Endothelial cell of umbilical vein (primary cell): Measurements from ENCODE around the gene AK5.
A peak's percentile ranks its signal among the peaks of the same experiment; 100 is the strongest.

Experiments used
- MYC ChIP-seq: IDR thresholded peaks from one replicate; pipeline ENCODE4 v1.6.1; 2011; ENCODE audit warnings: mild to moderate bottlenecking, low read depth, low read length
- POLR2A ChIP-seq: IDR thresholded peaks from 2 replicates; pipeline ENCODE4 v1.6.1; 2012; ENCODE audit warnings: low read depth, mild to moderate bottlenecking, control low read depth, low read length
- TF ChIP-seq, protein P1 (sequence below), 2 donors: IDR thresholded peaks; 1 replicate in 1 of 2; 2 replicates in 1 of 2; pipeline ENCODE4 v1.5.1; 2011; ENCODE audit warnings: low read length in 2 of 2, mild to moderate bottlenecking in 2 of 2, moderate library complexity in 2 of 2, control low read depth in 1 of 2, inconsistent platforms in 1 of 2, low read depth in 1 of 2; ENCODE audit not compliant: insufficient read depth in 1 of 2; ENCODE audit errors: extremely low read depth in 1 of 2

DNA sequence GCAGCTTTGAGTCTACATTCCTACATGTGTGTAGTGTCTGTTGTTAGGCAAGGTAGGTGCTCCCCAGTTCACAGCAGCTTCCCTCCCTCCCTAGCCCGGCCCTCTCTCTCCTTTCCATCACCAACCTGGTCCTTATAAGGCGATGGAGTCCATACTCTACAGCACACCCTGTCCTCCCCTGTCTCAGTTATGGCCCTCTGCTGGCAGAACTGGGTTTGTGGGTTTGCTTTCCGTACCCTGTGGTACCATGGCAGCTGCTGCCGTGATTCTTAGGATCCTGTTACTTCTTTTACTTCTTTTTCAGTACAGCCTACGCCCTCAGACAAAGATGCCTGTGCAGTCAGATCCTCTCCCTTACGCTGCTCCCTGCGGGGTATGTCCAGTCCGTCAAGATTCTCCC lies 31.7 kb downstream of the AK5 start:
- no peak for TF ChIP-seq POLR2A
- TF ChIP-seq, protein P1, sequence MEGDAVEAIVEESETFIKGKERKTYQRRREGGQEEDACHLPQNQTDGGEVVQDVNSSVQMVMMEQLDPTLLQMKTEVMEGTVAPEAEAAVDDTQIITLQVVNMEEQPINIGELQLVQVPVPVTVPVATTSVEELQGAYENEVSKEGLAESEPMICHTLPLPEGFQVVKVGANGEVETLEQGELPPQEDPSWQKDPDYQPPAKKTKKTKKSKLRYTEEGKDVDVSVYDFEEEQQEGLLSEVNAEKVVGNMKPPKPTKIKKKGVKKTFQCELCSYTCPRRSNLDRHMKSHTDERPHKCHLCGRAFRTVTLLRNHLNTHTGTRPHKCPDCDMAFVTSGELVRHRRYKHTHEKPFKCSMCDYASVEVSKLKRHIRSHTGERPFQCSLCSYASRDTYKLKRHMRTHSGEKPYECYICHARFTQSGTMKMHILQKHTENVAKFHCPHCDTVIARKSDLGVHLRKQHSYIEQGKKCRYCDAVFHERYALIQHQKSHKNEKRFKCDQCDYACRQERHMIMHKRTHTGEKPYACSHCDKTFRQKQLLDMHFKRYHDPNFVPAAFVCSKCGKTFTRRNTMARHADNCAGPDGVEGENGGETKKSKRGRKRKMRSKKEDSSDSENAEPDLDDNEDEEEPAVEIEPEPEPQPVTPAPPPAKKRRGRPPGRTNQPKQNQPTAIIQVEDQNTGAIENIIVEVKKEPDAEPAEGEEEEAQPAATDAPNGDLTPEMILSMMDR (IDR thresholded peaks at IDR 0.05; ENCODE audit: extremely low read depth in 1 of 2, insufficient read depth in 1 of 2, low read depth in 1 of 2, low read length in 2 of 2): peak; percentile 18 to 55
- TF ChIP-seq MYC: no peak
